ENCODE data around the gene VIPAS39.

GRCh38 chr14:77426396-77426795 is 31.0 kb downstream of the VIPAS39 start:
- TF ChIP-seq CTCF (IDR thresholded peaks at IDR 0.05; ENCODE audit: low read depth, low read length, missing input control) (no peak), RAD21 (IDR thresholded peaks at IDR 0.05) (no peak), ZBTB33 (IDR thresholded peaks at IDR 0.05) (no peak), YY1 (IDR thresholded peaks at IDR 0.05) (no peak), EGR1 (IDR thresholded peaks at IDR 0.05; ENCODE audit: low read depth in 2 of 2) (no peak), MAX (IDR thresholded peaks at IDR 0.05) (no peak), RXRA (IDR thresholded peaks at IDR 0.05) (no peak), TAF1 (conservative IDR thresholded peaks at IDR 0.05) (no peak)
